ENCODE measurements around the gene TTLL10. TPM values are rescaled to one million over a fixed set of nuclear protein-coding genes. Genes with fewer than 3 reads are reported as not detected.

TTLL10 gene
- total RNA-seq, 2 experiments from 2014 or later, result not detected

- H3K36me3 Mint-ChIP-seq, result peaks cover 1% of the 10 kb centered on the region
- no peaks in the 10 kb centered on the region for H3K9me3 Mint-ChIP-seq (ENCODE audit: low read depth)
- peak; percentile 61 for DNase-seq
- no peaks in the 10 kb centered on the region for H3K27me3 Mint-ChIP-seq
- H3K4me3 Mint-ChIP-seq, result peak overlapping the region; percentile 73
- peaks cover 29% of the 10 kb centered on the region for H3K4me1 Mint-ChIP-seq
- no peak for ATAC-seq
- CTCF ChIA-PET, result interaction anchor here (3.6 kb wide), 1 partner anchor 86 kb away, joined by 24 read pairs; no protein-coding TSS in a partner anchor
- peak overlapping the region; percentile 85 for H3K27ac Mint-ChIP-seq
Measured at GRCh38 chr1:1208713-1209433, 35.2 kb downstream of the TTLL10 start.

- peaks cover 1% of the 10 kb centered on the region for H3K36me3 Mint-ChIP-seq
- ATAC-seq (no peak), DNase-seq (no peak)
- H3K27me3 Mint-ChIP-seq, result no peaks in the 10 kb centered on the region
- peaks cover 45% of the 10 kb centered on the region for H3K4me1 Mint-ChIP-seq
- no peak overlapping the region for H3K27ac Mint-ChIP-seq
- CTCF ChIA-PET, result no interaction called here
- H3K4me3 Mint-ChIP-seq, result no peak overlapping the region
- H3K9me3 Mint-ChIP-seq (ENCODE audit: low read depth), result no peaks in the 10 kb centered on the region
Measured at GRCh38 chr1:1210726-1211540, 37.3 kb downstream of the TTLL10 start.

- peaks cover 49% of the 10 kb centered on the region for H3K4me1 Mint-ChIP-seq
Measured at GRCh38 chr1:1211541-1212441, 38.1 kb downstream of the TTLL10 start.

GRCh38 chr1:1212780-1213344 is 39.2 kb downstream of the TTLL10 start:
- Mint-ChIP-seq H3K27me3 (no peaks in the 10 kb centered on the region), H3K9me3 (ENCODE audit: low read depth) (no peaks in the 10 kb centered on the region), H3K36me3 (peaks cover 12% of the 10 kb centered on the region), H3K27ac (no peak overlapping the region), H3K4me1 (peaks cover 47% of the 10 kb centered on the region), H3K4me3 (no peak overlapping the region)
- DNase-seq (peak; percentile 84), ATAC-seq (peak; percentile 32)
- CTCF ChIA-PET, result interaction anchor here (0.9 to 1.7 kb wide), 4 partner anchors 18 to 334 kb away, joined by 3 to 11 read pairs (median 3); no protein-coding TSS in a partner anchor

More at GRCh38 chr1:1211541-1212441, 38.1 kb downstream of the TTLL10 start:
- Mint-ChIP-seq H3K9me3 (ENCODE audit: low read depth) (no peaks in the 10 kb centered on the region), H3K36me3 (peaks cover 6% of the 10 kb centered on the region), H3K27me3 (no peaks in the 10 kb centered on the region), H3K27ac (no peak overlapping the region), H3K4me3 (no peak overlapping the region)
- CTCF ChIA-PET, result no interaction called here
- ATAC-seq, result no peak
- no peak for DNase-seq

GRCh38 chr1:1213345-1214265 is 39.9 kb downstream of the TTLL10 start, which contains the start of gene TNFRSF4:
TNFRSF4 (minus strand) TSS chr1:1214153; CDS start chr1:1214127, 26 bp downstream.
- H3K9me3 Mint-ChIP-seq (ENCODE audit: low read depth), result no peaks in the 10 kb centered on the region
- H3K4me3 Mint-ChIP-seq, result peak within 1 kb of the TSS; percentile 26
- CTCF ChIA-PET, result interaction anchor here (0.9 to 3.4 kb wide), 5 partner anchors 17 to 333 kb away, joined by 3 to 16 read pairs (median 3); no protein-coding TSS in a partner anchor
- H3K27me3 Mint-ChIP-seq, result no peaks in the 10 kb centered on the region
- ATAC-seq (peak; percentile 28), DNase-seq (peak; percentile 61)
- peaks cover 15% of the 10 kb centered on the region for H3K36me3 Mint-ChIP-seq
- peak within 1 kb of the TSS; percentile 40 for H3K27ac Mint-ChIP-seq
- H3K4me1 Mint-ChIP-seq, result peaks cover 39% of the 10 kb centered on the region

- Mint-ChIP-seq H3K27ac (peak overlapping the region; percentile 15), H3K27me3 (no peaks in the 10 kb centered on the region), H3K9me3 (ENCODE audit: low read depth) (no peaks in the 10 kb centered on the region), H3K36me3 (peaks cover 15% of the 10 kb centered on the region), H3K4me3 (no peak overlapping the region), H3K4me1 (peaks cover 41% of the 10 kb centered on the region)
- ATAC-seq (no peak), DNase-seq (no peak)
- CTCF ChIA-PET, result interaction anchor here (3.4 kb wide), 1 partner anchor 93 kb away, joined by 16 read pairs; no protein-coding TSS in a partner anchor
Measured at GRCh38 chr1:1215080-1215676, 41.5 kb downstream of the TTLL10 start.

GRCh38 chr1:1215881-1216605 is 42.4 kb downstream of the TTLL10 start:
- no peak for DNase-seq
- CTCF ChIA-PET, result interaction anchor here (1.0 to 3.4 kb wide), 3 partner anchors 9 to 94 kb away, joined by 3 to 16 read pairs (median 4); no protein-coding TSS in a partner anchor
- ATAC-seq, result no peak
- Mint-ChIP-seq H3K27me3 (no peaks in the 10 kb centered on the region), H3K9me3 (ENCODE audit: low read depth) (no peaks in the 10 kb centered on the region), H3K4me1 (peaks cover 41% of the 10 kb centered on the region), H3K27ac (peak overlapping the region; percentile 71), H3K36me3 (peaks cover 21% of the 10 kb centered on the region), H3K4me3 (no peak overlapping the region)

GRCh38 chr1:1216770-1217620 is 43.3 kb downstream of the TTLL10 start:
- CTCF ChIA-PET, result interaction anchor here (1.2 to 3.4 kb wide), 2 partner anchors 8 to 95 kb away, joined by 3 to 16 read pairs; no protein-coding TSS in a partner anchor
- peaks cover 25% of the 10 kb centered on the region for H3K36me3 Mint-ChIP-seq
- peak overlapping the region; percentile 71 for H3K27ac Mint-ChIP-seq
- ATAC-seq (no peak), DNase-seq (no peak)
- peaks cover 40% of the 10 kb centered on the region for H3K4me1 Mint-ChIP-seq
- no peak overlapping the region for H3K4me3 Mint-ChIP-seq
- H3K9me3 Mint-ChIP-seq (ENCODE audit: low read depth), result no peaks in the 10 kb centered on the region
- no peaks in the 10 kb centered on the region for H3K27me3 Mint-ChIP-seq

- Mint-ChIP-seq H3K36me3 (peaks cover 30% of the 10 kb centered on the region), H3K9me3 (ENCODE audit: low read depth) (no peaks in the 10 kb centered on the region), H3K4me1 (peaks cover 36% of the 10 kb centered on the region), H3K4me3 (no peak overlapping the region), H3K27ac (no peak overlapping the region), H3K27me3 (no peaks in the 10 kb centered on the region)
- DNase-seq, result no peak
- no peak for ATAC-seq
- CTCF ChIA-PET, result interaction anchor here (1.5 to 3.4 kb wide), 2 partner anchors 95 to 96 kb away, joined by 4 to 16 read pairs; no protein-coding TSS in a partner anchor
Measured at GRCh38 chr1:1217621-1218523, 44.2 kb downstream of the TTLL10 start.
